Subcutaneous abdominal adipose tissue (tissue), 5 donors: ENCODE data around the gene FXYD1.

Source experiments
- H3K27ac ChIP-seq: one replicate; pipeline ENCODE4 v1.7.0; 2013; ENCODE audit warnings: low read depth, mild to moderate bottlenecking, inconsistent platforms, low read length, moderate library complexity
- H3K27me3 ChIP-seq, 5 donors: one replicate each; pipeline ENCODE4 v1.7.0; 2013; ENCODE audit warnings: low read length in 5 of 5, inconsistent platforms in 1 of 5; ENCODE audit not compliant: control insufficient read depth in 5 of 5, insufficient read depth in 4 of 5
- H3K36me3 ChIP-seq, 5 donors: one replicate each; pipeline ENCODE4 v1.7.0; 2013; ENCODE audit warnings: low read length in 5 of 5; ENCODE audit not compliant: control insufficient read depth in 5 of 5, insufficient read depth in 5 of 5
- H3K4me1 ChIP-seq, 5 donors: one replicate each; pipeline ENCODE4 v1.7.0; 2013; ENCODE audit warnings: low read length in 5 of 5, mild to moderate bottlenecking in 3 of 5, moderate library complexity in 1 of 5; ENCODE audit not compliant: control insufficient read depth in 5 of 5, insufficient read depth in 5 of 5
- H3K4me3 ChIP-seq, 5 donors: one replicate each; pipeline ENCODE4 v1.7.0; 2013; ENCODE audit warnings: low read length in 5 of 5, low read depth in 1 of 5
- H3K9ac ChIP-seq, 5 donors: one replicate each; pipeline ENCODE4 v1.7.0; 2013; ENCODE audit warnings: low read length in 5 of 5, mild to moderate bottlenecking in 4 of 5, moderate library complexity in 3 of 5
- H3K9me3 ChIP-seq, 5 donors: one replicate each; pipeline ENCODE4 v1.7.0; 2013; ENCODE audit warnings: low read length in 5 of 5; ENCODE audit not compliant: control insufficient read depth in 5 of 5
- donor health status: healthy.
- donor health status: healthy.
- donor health status: healthy.
- donor health status: healthy.
- donor health status: healthy.

FXYD1 gene

GRCh38 chr19:35157431-35157830, 18.8 kb downstream of the FXYD1 start:
- H3K27ac ChIP-seq, result no peak overlapping the region
- peaks cover 0 to 6% (median 5%) of the 10 kb centered on the region in 5 donors for H3K9me3 ChIP-seq
- peaks cover 3 to 55% (median 40%) of the 10 kb centered on the region in 5 donors for H3K36me3 ChIP-seq
- peaks cover 0 to 34% (median 30%) of the 10 kb centered on the region in 5 donors for H3K4me1 ChIP-seq
- H3K9ac ChIP-seq, result no peak overlapping the region
- H3K27me3 ChIP-seq, result peaks cover 5 to 33% (median 13%) of the 10 kb centered on the region in 5 donors
- no peak overlapping the region for H3K4me3 ChIP-seq

- H3K27ac ChIP-seq, result no peak overlapping the region
- no peak overlapping the region for H3K9ac ChIP-seq
- H3K4me3 ChIP-seq, result no peak overlapping the region
- H3K36me3 ChIP-seq, result peaks cover 5 to 75% (median 57%) of the 10 kb centered on the region in 5 donors
- H3K9me3 ChIP-seq, result peaks cover 7 to 18% (median 11%) of the 10 kb centered on the region in 5 donors
- peaks cover 0 to 19% (median 18%) of the 10 kb centered on the region in 5 donors for H3K4me1 ChIP-seq
- H3K27me3 ChIP-seq, result peaks cover 0 to 21% (median 8%) of the 10 kb centered on the region in 5 donors
These were observed 21.0 kb downstream of the FXYD1 start for GRCh38 chr19:35159606-35160005.

GRCh38 chr19:35160629-35161433, 22.2 kb downstream of the FXYD1 start:
- Histone ChIP-seq H3K9ac (no peak overlapping the region), H3K9me3 (peaks cover 7 to 25% (median 11%) of the 10 kb centered on the region in 5 donors), H3K36me3 (peaks cover 5 to 86% (median 67%) of the 10 kb centered on the region in 5 donors), H3K27ac (no peak overlapping the region), H3K4me3 (no peak overlapping the region), H3K4me1 (peaks cover 0 to 10% (median 6%) of the 10 kb centered on the region in 5 donors), H3K27me3 (peaks cover 0 to 9% (median 0%) of the 10 kb centered on the region in 5 donors)

GRCh38 chr19:35161434-35161743, 22.8 kb downstream of the FXYD1 start:
- Histone ChIP-seq H3K27ac (no peak overlapping the region), H3K4me1 (peaks cover 0 to 5% (median under 1%) of the 10 kb centered on the region in 5 donors), H3K36me3 (peaks cover 5 to 91% (median 73%) of the 10 kb centered on the region in 5 donors), H3K9me3 (peaks cover 11 to 30% (median 15%) of the 10 kb centered on the region in 5 donors), H3K9ac (no peak overlapping the region), H3K27me3 (peaks cover 0 to 5% (median 0%) of the 10 kb centered on the region in 5 donors), H3K4me3 (no peak overlapping the region)

- H3K4me3 ChIP-seq, result no peak overlapping the region
- H3K4me1 ChIP-seq, result peaks cover 0 to 6% (median 0%) of the 10 kb centered on the region in 5 donors
- H3K9me3 ChIP-seq, result peaks cover 15 to 35% (median 18%) of the 10 kb centered on the region in 5 donors
- H3K9ac ChIP-seq, result no peak overlapping the region
- H3K27me3 ChIP-seq, result no peaks in the 10 kb centered on the region
- peaks cover 5 to 88% (median 76%) of the 10 kb centered on the region in 5 donors for H3K36me3 ChIP-seq
- no peak overlapping the region for H3K27ac ChIP-seq
These were observed 24.1 kb downstream of the FXYD1 start for GRCh38 chr19:35162471-35163326.

GRCh38 chr19:35164418-35164817, 25.8 kb downstream of the FXYD1 start:
- Histone ChIP-seq H3K9ac (no peak overlapping the region), H3K36me3 (peaks cover 2 to 81% (median 68%) of the 10 kb centered on the region in 5 donors), H3K27ac (no peak overlapping the region), H3K4me3 (no peak overlapping the region), H3K4me1 (peaks cover 0 to 10% (median 0%) of the 10 kb centered on the region in 5 donors), H3K27me3 (no peaks in the 10 kb centered on the region), H3K9me3 (peaks cover 15 to 35% (median 18%) of the 10 kb centered on the region in 5 donors)

- no peak overlapping the region for H3K4me3 ChIP-seq
- H3K36me3 ChIP-seq, result peaks cover 2 to 77% (median 67%) of the 10 kb centered on the region in 5 donors
- H3K9me3 ChIP-seq, result peaks cover 15 to 35% (median 18%) of the 10 kb centered on the region in 5 donors
- no peak overlapping the region for H3K27ac ChIP-seq
- H3K4me1 ChIP-seq, result peaks cover 0 to 12% (median 4%) of the 10 kb centered on the region in 5 donors
- no peaks in the 10 kb centered on the region for H3K27me3 ChIP-seq
- H3K9ac ChIP-seq, result no peak overlapping the region
These were observed 26.8 kb downstream of the FXYD1 start for GRCh38 chr19:35165200-35166058.

GRCh38 chr19:35166100-35167063, 27.8 kb downstream of the FXYD1 start:
- H3K4me1 ChIP-seq, result peaks cover 0 to 14% (median 7%) of the 10 kb centered on the region in 5 donors
- H3K36me3 ChIP-seq, result peaks cover 2 to 68% (median 59%) of the 10 kb centered on the region in 5 donors
- H3K4me3 ChIP-seq, result no peak overlapping the region
- peaks cover 15 to 35% (median 18%) of the 10 kb centered on the region in 5 donors for H3K9me3 ChIP-seq
- H3K27me3 ChIP-seq, result no peaks in the 10 kb centered on the region
- H3K9ac ChIP-seq, result no peak overlapping the region
- H3K27ac ChIP-seq, result no peak overlapping the region
